ENCODE results near the gene FBXO27.

The FBXO27 gene

DNA sequence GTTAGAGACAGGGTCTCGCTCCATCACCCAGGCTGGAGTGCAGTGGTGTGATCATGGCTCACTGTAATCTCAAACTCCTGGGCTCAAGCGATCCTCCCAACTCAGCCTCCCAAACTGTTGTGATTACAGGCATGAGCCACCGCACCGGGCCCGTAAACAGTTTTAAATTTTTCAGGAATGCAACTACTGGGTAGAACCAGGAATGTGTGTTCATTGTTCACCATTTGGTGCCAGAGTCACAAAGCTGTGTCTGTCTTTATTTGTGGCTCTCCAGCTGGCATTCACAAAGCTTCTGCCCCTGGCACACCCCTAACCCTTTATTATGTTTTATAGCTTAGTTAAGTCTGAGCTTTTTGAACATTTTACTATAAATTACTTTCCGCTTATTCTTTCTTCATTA lies 32.1 kb upstream of the FBXO27 start:
- Histone ChIP-seq H3K27ac (ENCODE audit: low read length) (no peak overlapping the region), H3K9me3 (ENCODE audit: control insufficient read depth in 2 of 2, low read length in 2 of 2) (no peaks in the 10 kb centered on the region)

GRCh38 chr19:39060171-39060570 lies 27.8 kb upstream of the FBXO27 start:
- no peak overlapping the region for H3K27ac ChIP-seq (ENCODE audit: low read length)
- no peaks in the 10 kb centered on the region for H3K9me3 ChIP-seq (ENCODE audit: control insufficient read depth in 2 of 2, low read length in 2 of 2)
- H3K4me1 ChIP-seq (ENCODE audit: control insufficient read depth, insufficient read depth, low read length) = no peaks in the 10 kb centered on the region
- no peak overlapping the region for H3K9ac ChIP-seq (ENCODE audit: low read length in 2 of 2)
- H3K36me3 ChIP-seq (ENCODE audit: control insufficient read depth in 2 of 2, insufficient read depth in 2 of 2, low read length in 2 of 2) = no peaks in the 10 kb centered on the region
- no peak overlapping the region for H3K4me3 ChIP-seq (ENCODE audit: low read length in 2 of 2)
- no peaks in the 10 kb centered on the region for H3K27me3 ChIP-seq (ENCODE audit: control insufficient read depth in 1 of 2, insufficient read depth in 2 of 2, low read length in 2 of 2)

More for the DNA sequence above, 32.1 kb upstream of the FBXO27 start:
- Histone ChIP-seq H3K4me3 (ENCODE audit: low read length in 2 of 2) (no peak overlapping the region), H3K9ac (ENCODE audit: low read length in 2 of 2) (no peak overlapping the region), H3K4me1 (ENCODE audit: control insufficient read depth, insufficient read depth, low read length) (no peaks in the 10 kb centered on the region), H3K27me3 (ENCODE audit: control insufficient read depth in 1 of 2, insufficient read depth in 2 of 2, low read length in 2 of 2) (no peaks in the 10 kb centered on the region), H3K36me3 (ENCODE audit: control insufficient read depth in 2 of 2, insufficient read depth in 2 of 2, low read length in 2 of 2) (no peaks in the 10 kb centered on the region)

GRCh38 chr19:39059302-39059701 lies 27.0 kb upstream of the FBXO27 start:
- H3K36me3 ChIP-seq (ENCODE audit: control insufficient read depth in 2 of 2, insufficient read depth in 2 of 2, low read length in 2 of 2) = no peaks in the 10 kb centered on the region
- no peaks in the 10 kb centered on the region for H3K9me3 ChIP-seq (ENCODE audit: control insufficient read depth in 2 of 2, low read length in 2 of 2)
- no peak overlapping the region for H3K27ac ChIP-seq (ENCODE audit: low read length)
- H3K27me3 ChIP-seq (ENCODE audit: control insufficient read depth in 1 of 2, insufficient read depth in 2 of 2, low read length in 2 of 2) = no peaks in the 10 kb centered on the region
- no peaks in the 10 kb centered on the region for H3K4me1 ChIP-seq (ENCODE audit: control insufficient read depth, insufficient read depth, low read length)
- no peak overlapping the region for H3K4me3 ChIP-seq (ENCODE audit: low read length in 2 of 2)
- no peak overlapping the region for H3K9ac ChIP-seq (ENCODE audit: low read length in 2 of 2)

DNA sequence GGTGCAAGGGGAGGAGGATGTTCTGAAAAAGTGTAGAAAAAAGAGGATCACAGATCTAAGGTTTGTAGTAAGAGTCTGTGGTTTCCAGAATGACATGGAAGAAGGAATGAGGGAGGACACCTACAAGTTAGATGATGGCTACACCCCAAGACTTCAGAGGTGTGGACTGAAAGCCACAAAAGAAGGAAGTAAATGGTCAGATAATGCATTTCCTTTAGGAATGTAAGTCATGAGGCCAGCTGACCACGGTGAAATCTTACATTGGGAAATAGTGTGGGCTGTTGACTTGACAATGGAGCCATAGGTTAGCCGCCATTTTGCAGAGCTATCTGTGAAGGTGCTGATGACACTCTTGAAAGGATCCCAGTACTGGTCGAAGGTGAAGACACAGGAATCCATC lies 25.3 kb upstream of the FBXO27 start:
- no peaks in the 10 kb centered on the region for H3K36me3 ChIP-seq (ENCODE audit: control insufficient read depth in 2 of 2, insufficient read depth in 2 of 2, low read length in 2 of 2)
- H3K27me3 ChIP-seq (ENCODE audit: control insufficient read depth in 1 of 2, insufficient read depth in 2 of 2, low read length in 2 of 2) = no peaks in the 10 kb centered on the region
- no peaks in the 10 kb centered on the region for H3K9me3 ChIP-seq (ENCODE audit: control insufficient read depth in 2 of 2, low read length in 2 of 2)
- H3K4me1 ChIP-seq (ENCODE audit: control insufficient read depth, insufficient read depth, low read length) = no peaks in the 10 kb centered on the region
- no peak overlapping the region for H3K27ac ChIP-seq (ENCODE audit: low read length)
- H3K9ac ChIP-seq (ENCODE audit: low read length in 2 of 2) = no peak overlapping the region
- H3K4me3 ChIP-seq (ENCODE audit: low read length in 2 of 2) = no peak overlapping the region

GRCh38 chr19:39054091-39054470 lies 21.7 kb upstream of the FBXO27 start:
- Histone ChIP-seq H3K27me3 (ENCODE audit: control insufficient read depth in 1 of 2, insufficient read depth in 2 of 2, low read length in 2 of 2) (no peaks in the 10 kb centered on the region), H3K9ac (ENCODE audit: low read length in 2 of 2) (no peak overlapping the region), H3K4me3 (ENCODE audit: low read length in 2 of 2) (no peak overlapping the region), H3K36me3 (ENCODE audit: control insufficient read depth in 2 of 2, insufficient read depth in 2 of 2, low read length in 2 of 2) (no peaks in the 10 kb centered on the region), H3K9me3 (ENCODE audit: control insufficient read depth in 2 of 2, low read length in 2 of 2) (no peaks in the 10 kb centered on the region), H3K27ac (ENCODE audit: low read length) (no peak overlapping the region), H3K4me1 (ENCODE audit: control insufficient read depth, insufficient read depth, low read length) (no peaks in the 10 kb centered on the region)

DNA sequence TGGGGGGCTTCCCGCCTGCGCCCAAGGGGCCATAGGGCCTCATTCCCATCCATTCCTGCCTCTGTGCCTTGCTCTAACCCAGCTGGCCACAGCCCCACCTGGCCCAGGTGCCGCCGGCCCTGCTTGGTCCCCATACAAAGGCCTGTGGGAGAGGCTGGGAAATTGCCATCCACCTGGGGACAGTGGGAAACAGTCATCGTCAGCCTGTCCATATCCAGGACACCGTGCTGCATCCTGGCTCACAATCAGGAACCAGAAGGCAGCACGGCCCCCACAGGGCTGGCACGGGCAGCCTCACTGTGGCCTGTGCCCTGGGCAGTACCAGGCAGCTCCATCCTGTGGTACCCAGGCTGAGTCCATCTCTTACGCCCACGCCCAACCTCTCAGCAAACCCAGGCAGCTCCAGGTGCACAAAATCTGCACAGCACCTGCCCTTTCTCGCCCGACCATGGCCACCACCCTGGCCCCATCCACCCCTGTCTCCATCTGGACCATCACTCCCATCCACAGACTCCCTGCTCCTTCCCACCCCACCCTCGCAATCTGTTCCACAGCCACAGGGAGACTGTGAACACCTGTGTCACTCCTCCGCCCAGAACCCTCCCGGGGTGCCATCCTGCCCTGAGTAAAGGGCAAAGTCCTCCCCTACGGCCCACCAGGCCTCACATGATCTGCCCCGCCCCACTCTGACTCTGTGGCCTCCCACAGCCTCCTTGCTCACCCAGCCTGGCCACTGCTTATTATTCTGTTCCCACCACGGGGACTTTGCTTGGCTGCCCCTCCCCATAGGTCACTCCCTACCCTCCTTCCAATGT lies 21.1 kb upstream of the FBXO27 start:
- no peaks in the 10 kb centered on the region for H3K4me1 ChIP-seq (ENCODE audit: control insufficient read depth, insufficient read depth, low read length)
- H3K27ac ChIP-seq (ENCODE audit: low read length) = no peak overlapping the region
- H3K36me3 ChIP-seq (ENCODE audit: control insufficient read depth in 2 of 2, insufficient read depth in 2 of 2, low read length in 2 of 2) = no peaks in the 10 kb centered on the region
- no peak overlapping the region for H3K4me3 ChIP-seq (ENCODE audit: low read length in 2 of 2)
- no peaks in the 10 kb centered on the region for H3K9me3 ChIP-seq (ENCODE audit: control insufficient read depth in 2 of 2, low read length in 2 of 2)
- H3K27me3 ChIP-seq (ENCODE audit: control insufficient read depth in 1 of 2, insufficient read depth in 2 of 2, low read length in 2 of 2) = no peaks in the 10 kb centered on the region
- H3K9ac ChIP-seq (ENCODE audit: low read length in 2 of 2) = no peak overlapping the region

DNA sequence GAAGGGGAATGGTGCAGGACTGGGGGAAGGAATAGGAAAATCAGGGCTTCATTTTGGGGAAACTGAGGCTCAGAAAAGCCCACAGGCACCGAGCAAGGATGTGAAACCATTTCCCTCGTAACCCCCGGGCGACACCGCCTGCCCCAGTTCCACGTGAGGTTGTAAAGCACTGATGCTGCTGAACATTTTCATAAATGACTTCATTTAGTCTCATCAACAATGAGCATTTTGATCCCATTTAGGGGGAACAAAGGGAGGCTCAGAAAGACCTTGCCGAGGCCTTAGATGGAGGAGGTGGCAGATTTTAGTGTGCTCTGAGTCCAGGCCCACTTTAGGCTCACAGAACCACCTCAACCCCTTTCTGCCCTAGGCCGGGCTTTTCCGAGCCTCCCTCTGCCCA lies 20.5 kb upstream of the FBXO27 start:
- no peak overlapping the region for H3K27ac ChIP-seq (ENCODE audit: low read length)
- no peak overlapping the region for H3K4me3 ChIP-seq (ENCODE audit: low read length in 2 of 2)
- H3K4me1 ChIP-seq (ENCODE audit: control insufficient read depth, insufficient read depth, low read length) = no peaks in the 10 kb centered on the region
- H3K9me3 ChIP-seq (ENCODE audit: control insufficient read depth in 2 of 2, low read length in 2 of 2) = no peaks in the 10 kb centered on the region
- no peaks in the 10 kb centered on the region for H3K36me3 ChIP-seq (ENCODE audit: control insufficient read depth in 2 of 2, insufficient read depth in 2 of 2, low read length in 2 of 2)
- H3K9ac ChIP-seq (ENCODE audit: low read length in 2 of 2) = no peak overlapping the region
- no peaks in the 10 kb centered on the region for H3K27me3 ChIP-seq (ENCODE audit: control insufficient read depth in 1 of 2, insufficient read depth in 2 of 2, low read length in 2 of 2)

- Histone ChIP-seq H3K9me3 (ENCODE audit: control insufficient read depth in 2 of 2, low read length in 2 of 2) (no peaks in the 10 kb centered on the region), H3K9ac (ENCODE audit: low read length in 2 of 2) (no peak overlapping the region), H3K36me3 (ENCODE audit: control insufficient read depth in 2 of 2, insufficient read depth in 2 of 2, low read length in 2 of 2) (no peaks in the 10 kb centered on the region), H3K4me1 (ENCODE audit: control insufficient read depth, insufficient read depth, low read length) (no peaks in the 10 kb centered on the region), H3K4me3 (ENCODE audit: low read length in 2 of 2) (no peak overlapping the region), H3K27me3 (ENCODE audit: control insufficient read depth in 1 of 2, insufficient read depth in 2 of 2, low read length in 2 of 2) (no peaks in the 10 kb centered on the region), H3K27ac (ENCODE audit: low read length) (no peak overlapping the region)
Observed at GRCh38 chr19:39052243-39052746, 19.9 kb upstream of the FBXO27 start.

GRCh38 chr19:39047073-39047472 lies 14.7 kb upstream of the FBXO27 start:
- Histone ChIP-seq H3K36me3 (ENCODE audit: control insufficient read depth in 2 of 2, insufficient read depth in 2 of 2, low read length in 2 of 2) (no peaks in the 10 kb centered on the region), H3K4me1 (ENCODE audit: control insufficient read depth, insufficient read depth, low read length) (no peaks in the 10 kb centered on the region), H3K9ac (ENCODE audit: low read length in 2 of 2) (no peak overlapping the region), H3K27ac (ENCODE audit: low read length) (no peak overlapping the region), H3K27me3 (ENCODE audit: control insufficient read depth in 1 of 2, insufficient read depth in 2 of 2, low read length in 2 of 2) (no peaks in the 10 kb centered on the region), H3K4me3 (ENCODE audit: low read length in 2 of 2) (no peak overlapping the region), H3K9me3 (ENCODE audit: control insufficient read depth in 2 of 2, low read length in 2 of 2) (no peaks in the 10 kb centered on the region)

DNA sequence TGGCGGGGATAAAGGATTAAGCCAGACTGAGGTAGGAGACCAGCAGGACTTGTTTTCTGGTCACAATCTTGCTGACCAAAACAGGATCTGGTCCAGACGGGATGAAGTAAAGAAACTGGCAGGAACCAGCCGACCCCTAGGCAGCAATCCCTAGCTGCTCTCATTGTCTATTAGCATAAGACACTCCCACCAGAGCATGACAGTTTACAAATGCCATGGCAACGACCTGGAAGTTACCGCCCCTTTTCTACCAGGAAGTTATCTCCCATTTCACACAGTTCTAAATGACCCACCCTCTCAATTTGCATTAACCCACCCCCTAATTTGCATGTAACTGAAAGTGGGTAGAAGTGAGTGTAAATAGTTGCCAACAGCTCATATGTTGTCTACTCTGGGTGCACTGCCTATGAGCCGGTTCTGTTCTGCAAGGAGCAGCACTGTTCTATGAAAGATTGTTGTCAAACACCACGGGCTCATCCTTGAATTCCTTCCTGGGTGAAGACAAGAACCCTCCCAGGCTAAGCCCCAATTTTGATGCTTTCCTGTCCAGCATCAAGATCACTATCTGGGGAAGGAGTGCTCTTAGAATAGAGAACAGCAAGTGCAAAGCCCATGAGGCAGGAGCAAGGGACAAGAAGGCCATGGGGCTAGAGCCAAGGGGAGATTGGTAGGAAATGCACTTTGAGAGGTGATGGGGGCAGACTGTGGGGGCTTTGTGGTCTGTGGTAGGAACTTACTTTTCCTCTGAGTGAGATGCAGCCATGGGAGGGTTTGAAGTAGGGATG lies 13.9 kb upstream of the FBXO27 start:
- H3K36me3 ChIP-seq (ENCODE audit: control insufficient read depth in 2 of 2, insufficient read depth in 2 of 2, low read length in 2 of 2) = no peaks in the 10 kb centered on the region
- H3K9me3 ChIP-seq (ENCODE audit: control insufficient read depth in 2 of 2, low read length in 2 of 2) = no peaks in the 10 kb centered on the region
- no peak overlapping the region for H3K27ac ChIP-seq (ENCODE audit: low read length)
- H3K9ac ChIP-seq (ENCODE audit: low read length in 2 of 2) = no peak overlapping the region
- H3K4me1 ChIP-seq (ENCODE audit: control insufficient read depth, insufficient read depth, low read length) = no peaks in the 10 kb centered on the region
- H3K27me3 ChIP-seq (ENCODE audit: control insufficient read depth in 1 of 2, insufficient read depth in 2 of 2, low read length in 2 of 2) = no peaks in the 10 kb centered on the region
- no peak overlapping the region for H3K4me3 ChIP-seq (ENCODE audit: low read length in 2 of 2)

DNA sequence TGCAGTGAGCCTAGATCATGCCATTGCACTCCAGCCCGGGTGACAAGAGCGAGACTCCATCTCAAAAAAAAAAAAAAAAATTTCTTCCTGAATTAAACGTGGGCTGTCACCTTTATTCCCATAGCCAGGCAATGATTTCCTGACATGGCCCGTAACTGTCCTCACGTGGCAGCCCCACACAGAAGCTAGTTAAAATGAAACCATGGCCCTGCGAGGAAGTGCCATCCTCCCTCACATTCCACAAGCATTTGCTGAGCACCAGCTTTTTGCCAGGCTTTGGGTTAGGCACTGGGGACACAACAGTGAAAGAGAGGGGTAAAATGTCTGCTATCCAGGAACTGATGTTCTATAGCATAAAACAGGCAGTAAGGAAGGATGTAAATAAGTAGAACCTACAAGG lies 13.2 kb upstream of the FBXO27 start:
- H3K27me3 ChIP-seq (ENCODE audit: control insufficient read depth in 1 of 2, insufficient read depth in 2 of 2, low read length in 2 of 2) = no peaks in the 10 kb centered on the region
- no peaks in the 10 kb centered on the region for H3K36me3 ChIP-seq (ENCODE audit: control insufficient read depth in 2 of 2, insufficient read depth in 2 of 2, low read length in 2 of 2)
- no peak overlapping the region for H3K27ac ChIP-seq (ENCODE audit: low read length)
- no peak overlapping the region for H3K9ac ChIP-seq (ENCODE audit: low read length in 2 of 2)
- H3K4me1 ChIP-seq (ENCODE audit: control insufficient read depth, insufficient read depth, low read length) = no peaks in the 10 kb centered on the region
- no peaks in the 10 kb centered on the region for H3K9me3 ChIP-seq (ENCODE audit: control insufficient read depth in 2 of 2, low read length in 2 of 2)
- H3K4me3 ChIP-seq (ENCODE audit: low read length in 2 of 2) = no peak overlapping the region
